HEK293 (cell line): ENCODE data around the gene STRA8.

Source experiments
- CTCF ChIA-PET: fragments of 350-600 bp; formaldehyde crosslinking; extraction: SDS; loops from one replicate; lab custom pipeline; 2021; ENCODE audit warnings: antibody characterized with exemption; lab: Yijun Ruan, JAX
- POLR2A ChIA-PET: fragments of 300-600 bp; formaldehyde crosslinking; extraction: SDS; loops from one replicate; lab custom pipeline; 2020; ENCODE audit warnings: antibody characterized with exemption, inconsistent platforms; lab: Yijun Ruan, JAX
- H3K27ac ChIP-seq: fragments of 200-500 bp; sonication (Bioruptor generic); 2 replicates; pipeline ENCODE4 v1.5.1; 2014; ENCODE audit warnings: low read depth, low read length, control low read depth, inconsistent platforms; ENCODE audit errors: extremely low read depth
- H3K36me3 ChIP-seq, 2 experiments: fragments of 200-500 bp in 1 of 2; sonication (Bioruptor generic) in 1 of 2; 1 replicate in 1 of 2; 2 replicates in 1 of 2; pipeline ENCODE4 v1.5.1; 2014 to 2017; ENCODE audit warnings: inconsistent platforms in 2 of 2, low read length in 2 of 2; ENCODE audit not compliant: control insufficient read depth in 2 of 2, insufficient read depth in 1 of 2
- H3K4me1 ChIP-seq: fragments of 200-500 bp; sonication (Bioruptor generic); 2 replicates; pipeline ENCODE4 v1.5.1; 2014; ENCODE audit warnings: mild to moderate bottlenecking, low read length, inconsistent platforms; ENCODE audit not compliant: control insufficient read depth, insufficient read depth
- H3K4me3 ChIP-seq: 2 replicates; pipeline ENCODE4 v1.5.1; 2011; ENCODE audit warnings: low read depth, mild to moderate bottlenecking, control low read depth, low read length, moderate library complexity
- H3K9me3 ChIP-seq: fragments of 200-500 bp; sonication (Bioruptor generic); 2 replicates; pipeline ENCODE4 v1.5.1; 2014; ENCODE audit warnings: low read depth, low read length, inconsistent platforms; ENCODE audit not compliant: control insufficient read depth, insufficient read depth
- HOXD13 ChIP-seq: sonication (generic); formaldehyde crosslinking; IDR thresholded peaks from 2 replicates; pipeline ENCODE4 v1.8.0; 2022; ENCODE audit warnings: missing genetic modification reagents, borderline replicate concordance
- KLF1 ChIP-seq: fragments of 450-650 bp; formaldehyde crosslinking; IDR thresholded peaks from 2 replicates; pipeline ENCODE4 v1.5.1; 2016; ENCODE audit warnings: missing biosample characterization, missing genetic modification characterization
- OSR2 ChIP-seq: fragments of 450-650 bp; formaldehyde crosslinking; IDR thresholded peaks from 2 replicates; pipeline ENCODE4 v1.5.1; 2016; ENCODE audit warnings: missing biosample characterization, missing genetic modification characterization
- OVOL3 ChIP-seq: fragments of 450-650 bp; formaldehyde crosslinking; IDR thresholded peaks from 2 replicates; pipeline ENCODE4 v1.5.1; 2016; ENCODE audit warnings: missing biosample characterization, missing genetic modification characterization
- PRDM1 ChIP-seq: fragments of 450-650 bp; formaldehyde crosslinking; IDR thresholded peaks from 2 replicates; pipeline ENCODE4; 2016; ENCODE audit warnings: missing biosample characterization, missing genetic modification characterization
- SCRT1 ChIP-seq: fragments of 450-650 bp; formaldehyde crosslinking; IDR thresholded peaks from 2 replicates; pipeline ENCODE4 v1.5.1; 2016; ENCODE audit warnings: missing biosample characterization, missing genetic modification characterization, borderline replicate concordance
- SCRT2 ChIP-seq: fragments of 450-650 bp; formaldehyde crosslinking; IDR thresholded peaks from 2 replicates; pipeline ENCODE4 v1.5.1; 2016; ENCODE audit warnings: missing biosample characterization, missing genetic modification characterization
- SP7 ChIP-seq: fragments of 450-650 bp; formaldehyde crosslinking; IDR thresholded peaks from 2 replicates; pipeline ENCODE4 v1.5.1; 2016; ENCODE audit warnings: missing biosample characterization, missing genetic modification characterization
- ZNF174 ChIP-seq: fragments of 450-650 bp; formaldehyde crosslinking; IDR thresholded peaks from 2 replicates; pipeline ENCODE4 v1.5.0; 2017; ENCODE audit warnings: missing biosample characterization, mild to moderate bottlenecking, missing genetic modification characterization
- ZNF184 ChIP-seq: fragments of 450-650 bp; IDR thresholded peaks from 2 replicates; pipeline ENCODE4 v1.5.1; 2018; ENCODE audit warnings: missing biosample characterization, mild to moderate bottlenecking, missing genetic modification characterization
- ZNF2 ChIP-seq: fragments of 450-650 bp; formaldehyde crosslinking; IDR thresholded peaks from 2 replicates; pipeline ENCODE4 v1.5.1; 2016; ENCODE audit warnings: missing biosample characterization, missing genetic modification characterization
- ZNF26 ChIP-seq: fragments of 450-650 bp; formaldehyde crosslinking; IDR thresholded peaks from 2 replicates; pipeline ENCODE4 v1.5.1; 2016; ENCODE audit warnings: missing biosample characterization, missing genetic modification characterization
- ZNF274 ChIP-seq, 2 experiments: fragments of 200-500 bp in 1 of 2; fragments of 450-650 bp in 1 of 2; sonication (Bioruptor generic) in 1 of 2; formaldehyde crosslinking in 1 of 2; IDR thresholded peaks; 2 replicates each; pipeline versions ENCODE4 v1.5.1 to v1.6.1; 2014 to 2016; ENCODE audit warnings: borderline replicate concordance in 1 of 2, inconsistent platforms in 1 of 2, low read length in 1 of 2, missing biosample characterization in 1 of 2, missing genetic modification characterization in 1 of 2
- ZNF473 ChIP-seq: fragments of 450-650 bp; formaldehyde crosslinking; IDR thresholded peaks from 2 replicates; pipeline ENCODE4 v1.5.1; 2017; ENCODE audit warnings: missing biosample characterization, missing genetic modification characterization
- ZNF521 ChIP-seq: fragments of 450-650 bp; formaldehyde crosslinking; IDR thresholded peaks from 2 replicates; pipeline ENCODE4 v1.5.1; 2017; ENCODE audit warnings: missing biosample characterization, mild to moderate bottlenecking, missing genetic modification characterization
- ZNF529 ChIP-seq: fragments of 450-650 bp; formaldehyde crosslinking; IDR thresholded peaks from 2 replicates; pipeline ENCODE4 v1.5.1; 2017; ENCODE audit warnings: missing genetic modification characterization, missing biosample characterization; ENCODE audit not compliant: insufficient replicate concordance
- ZNF558 ChIP-seq: fragments of 450-650 bp; formaldehyde crosslinking; IDR thresholded peaks from 2 replicates; pipeline ENCODE4 v1.5.1; 2016; ENCODE audit warnings: missing biosample characterization, missing genetic modification characterization
- ZNF654 ChIP-seq: fragments of 450-650 bp; formaldehyde crosslinking; IDR thresholded peaks from 2 replicates; pipeline ENCODE4 v1.5.1; 2016; ENCODE audit warnings: low read depth, missing biosample characterization, missing genetic modification characterization
- ZNF660 ChIP-seq: fragments of 450-650 bp; IDR thresholded peaks from 2 replicates; pipeline ENCODE4 v1.5.1; 2018; ENCODE audit warnings: missing biosample characterization, mild to moderate bottlenecking, missing genetic modification characterization
- TF ChIP-seq, protein P1 (sequence below): fragments of 450-650 bp; IDR thresholded peaks from 2 replicates; pipeline ENCODE4 v1.5.1; 2018; ENCODE audit warnings: missing biosample characterization, missing genetic modification characterization
- TF ChIP-seq, protein P2 (sequence below): fragments of 450-650 bp; formaldehyde crosslinking; IDR thresholded peaks from 2 replicates; pipeline ENCODE4 v1.5.1; 2016; ENCODE audit warnings: missing biosample characterization, missing genetic modification characterization
- TF ChIP-seq, protein P3 (sequence below): fragments of 450-650 bp; formaldehyde crosslinking; IDR thresholded peaks from 2 replicates; pipeline ENCODE4 v1.5.1; 2016; ENCODE audit warnings: missing biosample characterization, missing genetic modification characterization, borderline replicate concordance
- TF ChIP-seq, protein P4 (sequence below): fragments of 450-650 bp; formaldehyde crosslinking; IDR thresholded peaks from 2 replicates; pipeline ENCODE4 v1.5.1; 2016; ENCODE audit warnings: missing biosample characterization, missing genetic modification characterization, borderline replicate concordance

The STRA8 gene

DNA sequence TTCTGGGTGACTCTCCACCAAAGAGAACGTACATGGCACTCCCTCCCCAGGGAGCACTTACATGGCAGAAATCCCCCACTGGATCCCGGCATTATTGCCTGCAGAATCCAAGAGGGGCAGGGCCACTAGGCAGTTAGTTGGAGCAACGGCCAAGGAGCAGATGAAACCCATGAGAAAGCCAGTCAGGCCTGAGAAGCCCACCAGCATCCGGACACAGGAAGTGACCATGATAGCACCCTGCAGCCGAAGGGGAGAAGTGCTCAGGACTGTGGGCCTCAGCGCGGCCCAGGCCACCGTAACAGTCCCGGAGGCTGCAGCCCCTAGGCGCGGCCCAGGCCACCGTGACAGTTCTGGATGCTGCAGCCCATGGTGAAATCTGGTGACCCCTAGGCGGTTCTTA, 43.5 kb downstream of the STRA8 start:
- no peaks in the 10 kb centered on the region for H3K36me3 ChIP-seq
- no peaks in the 10 kb centered on the region for H3K9me3 ChIP-seq
- CTCF ChIA-PET, result interaction anchor here (0.5 to 5.5 kb wide), 4 partner anchors 23 to 344 kb away, joined by 3 to 110 read pairs (median 4); no protein-coding TSS in a partner anchor
- POLR2A ChIA-PET, result no interaction called here
- H3K4me3 ChIP-seq, result no peak overlapping the region
- no peaks in the 10 kb centered on the region for H3K4me1 ChIP-seq
- no peak for TF ChIP-seq ZNF521 (tag by site-specific recombination)
- no peak for TF ChIP-seq ZNF529 (tag by site-specific recombination)
- TF ChIP-seq, protein P1, sequence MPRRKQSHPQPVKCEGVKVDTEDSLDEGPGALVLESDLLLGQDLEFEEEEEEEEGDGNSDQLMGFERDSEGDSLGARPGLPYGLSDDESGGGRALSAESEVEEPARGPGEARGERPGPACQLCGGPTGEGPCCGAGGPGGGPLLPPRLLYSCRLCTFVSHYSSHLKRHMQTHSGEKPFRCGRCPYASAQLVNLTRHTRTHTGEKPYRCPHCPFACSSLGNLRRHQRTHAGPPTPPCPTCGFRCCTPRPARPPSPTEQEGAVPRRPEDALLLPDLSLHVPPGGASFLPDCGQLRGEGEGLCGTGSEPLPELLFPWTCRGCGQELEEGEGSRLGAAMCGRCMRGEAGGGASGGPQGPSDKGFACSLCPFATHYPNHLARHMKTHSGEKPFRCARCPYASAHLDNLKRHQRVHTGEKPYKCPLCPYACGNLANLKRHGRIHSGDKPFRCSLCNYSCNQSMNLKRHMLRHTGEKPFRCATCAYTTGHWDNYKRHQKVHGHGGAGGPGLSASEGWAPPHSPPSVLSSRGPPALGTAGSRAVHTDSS (tag by site-specific recombination), result no peak
- no peak for TF ChIP-seq HOXD13
- TF ChIP-seq ZNF274 (IDR thresholded peaks at IDR 0.05; ENCODE audit: low read length), result no peak
- TF ChIP-seq ZNF274 (tag by site-specific recombination; IDR thresholded peaks at IDR 0.05; ENCODE audit: borderline replicate concordance), result no peak
- no peak overlapping the region for H3K27ac ChIP-seq

- no peaks in the 10 kb centered on the region for H3K36me3 ChIP-seq
- no peak overlapping the region for H3K27ac ChIP-seq
- CTCF ChIA-PET, result interaction anchor here (0.6 to 5.5 kb wide), 32 partner anchors 17 to 849 kb away, joined by 3 to 110 read pairs (median 4); partner anchors contain the start of gene STMP1
- POLR2A ChIA-PET, result no interaction called here
- H3K9me3 ChIP-seq, result no peaks in the 10 kb centered on the region
- H3K4me1 ChIP-seq, result no peaks in the 10 kb centered on the region
- no peak overlapping the region for H3K4me3 ChIP-seq
- TF ChIP-seq OVOL3 (tag by site-specific recombination) (no peak), ZNF174 (no peak), KLF1 (tag by site-specific recombination) (no peak), SP7 (0 out of 2 replicates have a peak, but pooled peaks have one; percentile 40), ZNF660 (tag by site-specific recombination) (peak; percentile 91), SCRT1 (tag by site-specific recombination) (no peak), ZNF26 (tag by site-specific recombination) (no peak), SCRT2 (tag by site-specific recombination) (no peak), ZNF473 (no peak), PRDM1 (tag by site-specific recombination) (peak; percentile 80), ZNF184 (tag by site-specific recombination) (no peak), OSR2 (tag by site-specific recombination) (no peak), ZNF654 (peak; percentile 100), ZNF2 (tag by site-specific recombination) (peak; percentile 95), ZNF558 (tag by site-specific recombination) (no peak)
- TF ChIP-seq, protein P2, sequence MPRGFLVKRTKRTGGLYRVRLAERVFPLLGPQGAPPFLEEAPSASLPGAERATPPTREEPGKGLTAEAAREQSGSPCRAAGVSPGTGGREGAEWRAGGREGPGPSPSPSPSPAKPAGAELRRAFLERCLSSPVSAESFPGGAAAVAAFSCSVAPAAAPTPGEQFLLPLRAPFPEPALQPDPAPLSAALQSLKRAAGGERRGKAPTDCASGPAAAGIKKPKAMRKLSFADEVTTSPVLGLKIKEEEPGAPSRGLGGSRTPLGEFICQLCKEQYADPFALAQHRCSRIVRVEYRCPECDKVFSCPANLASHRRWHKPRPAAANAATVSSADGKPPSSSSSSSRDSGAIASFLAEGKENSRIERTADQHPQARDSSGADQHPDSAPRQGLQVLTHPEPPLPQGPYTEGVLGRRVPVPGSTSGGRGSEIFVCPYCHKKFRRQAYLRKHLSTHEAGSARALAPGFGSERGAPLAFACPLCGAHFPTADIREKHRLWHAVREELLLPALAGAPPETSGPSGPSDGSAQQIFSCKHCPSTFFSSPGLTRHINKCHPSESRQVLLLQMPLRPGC (tag by site-specific recombination), result no peak
- TF ChIP-seq, protein P3, sequence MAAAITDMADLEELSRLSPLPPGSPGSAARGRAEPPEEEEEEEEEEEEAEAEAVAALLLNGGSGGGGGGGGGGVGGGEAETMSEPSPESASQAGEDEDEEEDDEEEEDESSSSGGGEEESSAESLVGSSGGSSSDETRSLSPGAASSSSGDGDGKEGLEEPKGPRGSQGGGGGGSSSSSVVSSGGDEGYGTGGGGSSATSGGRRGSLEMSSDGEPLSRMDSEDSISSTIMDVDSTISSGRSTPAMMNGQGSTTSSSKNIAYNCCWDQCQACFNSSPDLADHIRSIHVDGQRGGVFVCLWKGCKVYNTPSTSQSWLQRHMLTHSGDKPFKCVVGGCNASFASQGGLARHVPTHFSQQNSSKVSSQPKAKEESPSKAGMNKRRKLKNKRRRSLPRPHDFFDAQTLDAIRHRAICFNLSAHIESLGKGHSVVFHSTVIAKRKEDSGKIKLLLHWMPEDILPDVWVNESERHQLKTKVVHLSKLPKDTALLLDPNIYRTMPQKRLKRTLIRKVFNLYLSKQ, result no peak
- TF ChIP-seq, protein P4, sequence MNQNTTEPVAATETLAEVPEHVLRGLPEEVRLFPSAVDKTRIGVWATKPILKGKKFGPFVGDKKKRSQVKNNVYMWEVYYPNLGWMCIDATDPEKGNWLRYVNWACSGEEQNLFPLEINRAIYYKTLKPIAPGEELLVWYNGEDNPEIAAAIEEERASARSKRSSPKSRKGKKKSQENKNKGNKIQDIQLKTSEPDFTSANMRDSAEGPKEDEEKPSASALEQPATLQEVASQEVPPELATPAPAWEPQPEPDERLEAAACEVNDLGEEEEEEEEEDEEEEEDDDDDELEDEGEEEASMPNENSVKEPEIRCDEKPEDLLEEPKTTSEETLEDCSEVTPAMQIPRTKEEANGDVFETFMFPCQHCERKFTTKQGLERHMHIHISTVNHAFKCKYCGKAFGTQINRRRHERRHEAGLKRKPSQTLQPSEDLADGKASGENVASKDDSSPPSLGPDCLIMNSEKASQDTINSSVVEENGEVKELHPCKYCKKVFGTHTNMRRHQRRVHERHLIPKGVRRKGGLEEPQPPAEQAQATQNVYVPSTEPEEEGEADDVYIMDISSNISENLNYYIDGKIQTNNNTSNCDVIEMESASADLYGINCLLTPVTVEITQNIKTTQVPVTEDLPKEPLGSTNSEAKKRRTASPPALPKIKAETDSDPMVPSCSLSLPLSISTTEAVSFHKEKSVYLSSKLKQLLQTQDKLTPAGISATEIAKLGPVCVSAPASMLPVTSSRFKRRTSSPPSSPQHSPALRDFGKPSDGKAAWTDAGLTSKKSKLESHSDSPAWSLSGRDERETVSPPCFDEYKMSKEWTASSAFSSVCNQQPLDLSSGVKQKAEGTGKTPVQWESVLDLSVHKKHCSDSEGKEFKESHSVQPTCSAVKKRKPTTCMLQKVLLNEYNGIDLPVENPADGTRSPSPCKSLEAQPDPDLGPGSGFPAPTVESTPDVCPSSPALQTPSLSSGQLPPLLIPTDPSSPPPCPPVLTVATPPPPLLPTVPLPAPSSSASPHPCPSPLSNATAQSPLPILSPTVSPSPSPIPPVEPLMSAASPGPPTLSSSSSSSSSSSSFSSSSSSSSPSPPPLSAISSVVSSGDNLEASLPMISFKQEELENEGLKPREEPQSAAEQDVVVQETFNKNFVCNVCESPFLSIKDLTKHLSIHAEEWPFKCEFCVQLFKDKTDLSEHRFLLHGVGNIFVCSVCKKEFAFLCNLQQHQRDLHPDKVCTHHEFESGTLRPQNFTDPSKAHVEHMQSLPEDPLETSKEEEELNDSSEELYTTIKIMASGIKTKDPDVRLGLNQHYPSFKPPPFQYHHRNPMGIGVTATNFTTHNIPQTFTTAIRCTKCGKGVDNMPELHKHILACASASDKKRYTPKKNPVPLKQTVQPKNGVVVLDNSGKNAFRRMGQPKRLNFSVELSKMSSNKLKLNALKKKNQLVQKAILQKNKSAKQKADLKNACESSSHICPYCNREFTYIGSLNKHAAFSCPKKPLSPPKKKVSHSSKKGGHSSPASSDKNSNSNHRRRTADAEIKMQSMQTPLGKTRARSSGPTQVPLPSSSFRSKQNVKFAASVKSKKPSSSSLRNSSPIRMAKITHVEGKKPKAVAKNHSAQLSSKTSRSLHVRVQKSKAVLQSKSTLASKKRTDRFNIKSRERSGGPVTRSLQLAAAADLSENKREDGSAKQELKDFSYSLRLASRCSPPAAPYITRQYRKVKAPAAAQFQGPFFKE, result no peak
Observed at GRCh38 chr7:135281363-135281949, 47.8 kb downstream of the STRA8 start.
